ENCODE measurements around the gene ARRB1.

DNA sequence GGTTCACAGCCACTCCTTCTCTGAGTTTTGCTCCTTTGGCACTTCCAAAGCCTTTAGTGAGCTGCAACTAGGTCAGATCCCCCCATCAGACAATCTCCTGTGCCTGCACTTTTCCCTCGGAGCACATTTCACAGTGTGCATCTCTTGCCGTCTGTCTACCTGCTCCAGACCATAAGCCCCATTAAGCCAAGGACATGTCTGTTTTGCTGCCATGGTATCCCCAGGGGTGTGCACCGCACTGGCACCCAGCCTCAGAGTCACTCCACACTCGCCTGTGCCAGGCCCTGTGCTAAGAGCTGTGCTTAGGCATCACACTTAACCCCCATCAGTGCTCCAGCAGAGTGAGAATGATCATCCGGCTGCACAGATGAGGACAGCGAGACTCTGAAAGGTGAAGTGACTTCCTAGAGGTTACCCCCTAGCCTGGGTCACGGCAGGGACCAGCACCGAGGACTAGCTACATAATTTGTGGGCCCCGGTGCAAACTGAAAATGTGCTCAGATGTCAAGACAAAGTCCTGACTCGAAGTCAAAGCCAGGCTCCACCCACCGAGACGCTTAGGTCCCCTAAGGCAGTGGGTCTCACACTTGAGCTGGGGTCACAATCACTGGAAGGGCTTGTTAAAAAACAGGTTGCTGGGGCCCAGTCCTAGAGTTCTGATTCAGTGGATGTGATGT, 33.9 kb downstream of the ARRB1 start:
- TF ChIP-seq YY1 (IDR thresholded peaks at IDR 0.05; ENCODE audit: extremely low read depth, insufficient replicate concordance, low read depth, low read length) (no peak), EZH2 (IDR thresholded peaks at IDR 0.05) (no peak), RAD21 (IDR thresholded peaks at IDR 0.05; ENCODE audit: low read depth) (no peak), SP1 (IDR thresholded peaks at IDR 0.05; ENCODE audit: low read depth) (no peak), POLR2A (IDR thresholded peaks at IDR 0.05; ENCODE audit: borderline replicate concordance, extremely low read depth, insufficient read depth, insufficient read length) (no peak), EZH2phosphoT487 (IDR thresholded peaks at IDR 0.05; ENCODE audit: borderline replicate concordance) (no peak), POLR2AphosphoS5 (IDR thresholded peaks at IDR 0.05; ENCODE audit: low read depth, low read length) (no peak), SIN3A (IDR thresholded peaks at IDR 0.05; ENCODE audit: low read depth) (no peak)
- TF ChIP-seq, protein P1, sequence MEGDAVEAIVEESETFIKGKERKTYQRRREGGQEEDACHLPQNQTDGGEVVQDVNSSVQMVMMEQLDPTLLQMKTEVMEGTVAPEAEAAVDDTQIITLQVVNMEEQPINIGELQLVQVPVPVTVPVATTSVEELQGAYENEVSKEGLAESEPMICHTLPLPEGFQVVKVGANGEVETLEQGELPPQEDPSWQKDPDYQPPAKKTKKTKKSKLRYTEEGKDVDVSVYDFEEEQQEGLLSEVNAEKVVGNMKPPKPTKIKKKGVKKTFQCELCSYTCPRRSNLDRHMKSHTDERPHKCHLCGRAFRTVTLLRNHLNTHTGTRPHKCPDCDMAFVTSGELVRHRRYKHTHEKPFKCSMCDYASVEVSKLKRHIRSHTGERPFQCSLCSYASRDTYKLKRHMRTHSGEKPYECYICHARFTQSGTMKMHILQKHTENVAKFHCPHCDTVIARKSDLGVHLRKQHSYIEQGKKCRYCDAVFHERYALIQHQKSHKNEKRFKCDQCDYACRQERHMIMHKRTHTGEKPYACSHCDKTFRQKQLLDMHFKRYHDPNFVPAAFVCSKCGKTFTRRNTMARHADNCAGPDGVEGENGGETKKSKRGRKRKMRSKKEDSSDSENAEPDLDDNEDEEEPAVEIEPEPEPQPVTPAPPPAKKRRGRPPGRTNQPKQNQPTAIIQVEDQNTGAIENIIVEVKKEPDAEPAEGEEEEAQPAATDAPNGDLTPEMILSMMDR (IDR thresholded peaks at IDR 0.05 in 2 of 3, conservative IDR thresholded peaks at IDR 0.05 in 1 of 3; ENCODE audit: borderline replicate concordance in 1 of 3, insufficient read depth in 1 of 3, low read depth in 2 of 3, low read length in 2 of 3): no peak
- TF ChIP-seq, protein P2, sequence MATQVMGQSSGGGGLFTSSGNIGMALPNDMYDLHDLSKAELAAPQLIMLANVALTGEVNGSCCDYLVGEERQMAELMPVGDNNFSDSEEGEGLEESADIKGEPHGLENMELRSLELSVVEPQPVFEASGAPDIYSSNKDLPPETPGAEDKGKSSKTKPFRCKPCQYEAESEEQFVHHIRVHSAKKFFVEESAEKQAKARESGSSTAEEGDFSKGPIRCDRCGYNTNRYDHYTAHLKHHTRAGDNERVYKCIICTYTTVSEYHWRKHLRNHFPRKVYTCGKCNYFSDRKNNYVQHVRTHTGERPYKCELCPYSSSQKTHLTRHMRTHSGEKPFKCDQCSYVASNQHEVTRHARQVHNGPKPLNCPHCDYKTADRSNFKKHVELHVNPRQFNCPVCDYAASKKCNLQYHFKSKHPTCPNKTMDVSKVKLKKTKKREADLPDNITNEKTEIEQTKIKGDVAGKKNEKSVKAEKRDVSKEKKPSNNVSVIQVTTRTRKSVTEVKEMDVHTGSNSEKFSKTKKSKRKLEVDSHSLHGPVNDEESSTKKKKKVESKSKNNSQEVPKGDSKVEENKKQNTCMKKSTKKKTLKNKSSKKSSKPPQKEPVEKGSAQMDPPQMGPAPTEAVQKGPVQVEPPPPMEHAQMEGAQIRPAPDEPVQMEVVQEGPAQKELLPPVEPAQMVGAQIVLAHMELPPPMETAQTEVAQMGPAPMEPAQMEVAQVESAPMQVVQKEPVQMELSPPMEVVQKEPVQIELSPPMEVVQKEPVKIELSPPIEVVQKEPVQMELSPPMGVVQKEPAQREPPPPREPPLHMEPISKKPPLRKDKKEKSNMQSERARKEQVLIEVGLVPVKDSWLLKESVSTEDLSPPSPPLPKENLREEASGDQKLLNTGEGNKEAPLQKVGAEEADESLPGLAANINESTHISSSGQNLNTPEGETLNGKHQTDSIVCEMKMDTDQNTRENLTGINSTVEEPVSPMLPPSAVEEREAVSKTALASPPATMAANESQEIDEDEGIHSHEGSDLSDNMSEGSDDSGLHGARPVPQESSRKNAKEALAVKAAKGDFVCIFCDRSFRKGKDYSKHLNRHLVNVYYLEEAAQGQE (IDR thresholded peaks at IDR 0.05; ENCODE audit: low read depth): no peak
- TF ChIP-seq, protein P3, sequence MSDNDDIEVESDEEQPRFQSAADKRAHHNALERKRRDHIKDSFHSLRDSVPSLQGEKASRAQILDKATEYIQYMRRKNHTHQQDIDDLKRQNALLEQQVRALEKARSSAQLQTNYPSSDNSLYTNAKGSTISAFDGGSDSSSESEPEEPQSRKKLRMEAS (IDR thresholded peaks at IDR 0.05): no peak
- TF ChIP-seq, protein P4, sequence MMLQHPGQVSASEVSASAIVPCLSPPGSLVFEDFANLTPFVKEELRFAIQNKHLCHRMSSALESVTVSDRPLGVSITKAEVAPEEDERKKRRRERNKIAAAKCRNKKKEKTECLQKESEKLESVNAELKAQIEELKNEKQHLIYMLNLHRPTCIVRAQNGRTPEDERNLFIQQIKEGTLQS (IDR thresholded peaks at IDR 0.05): no peak
